ENCODE measurements around the gene RWDD3.

RWDD3 gene

GRCh38 chr1:95216292-95216990, 17.6 kb upstream of the RWDD3 start:
- no peak overlapping the region for H3K4me3 ChIP-seq (replicated peaks; ENCODE audit: low read depth, low read length)
- no peak for DNase-seq (ENCODE audit: extremely low read depth, low read depth)
- TF ChIP-seq, protein P1, sequence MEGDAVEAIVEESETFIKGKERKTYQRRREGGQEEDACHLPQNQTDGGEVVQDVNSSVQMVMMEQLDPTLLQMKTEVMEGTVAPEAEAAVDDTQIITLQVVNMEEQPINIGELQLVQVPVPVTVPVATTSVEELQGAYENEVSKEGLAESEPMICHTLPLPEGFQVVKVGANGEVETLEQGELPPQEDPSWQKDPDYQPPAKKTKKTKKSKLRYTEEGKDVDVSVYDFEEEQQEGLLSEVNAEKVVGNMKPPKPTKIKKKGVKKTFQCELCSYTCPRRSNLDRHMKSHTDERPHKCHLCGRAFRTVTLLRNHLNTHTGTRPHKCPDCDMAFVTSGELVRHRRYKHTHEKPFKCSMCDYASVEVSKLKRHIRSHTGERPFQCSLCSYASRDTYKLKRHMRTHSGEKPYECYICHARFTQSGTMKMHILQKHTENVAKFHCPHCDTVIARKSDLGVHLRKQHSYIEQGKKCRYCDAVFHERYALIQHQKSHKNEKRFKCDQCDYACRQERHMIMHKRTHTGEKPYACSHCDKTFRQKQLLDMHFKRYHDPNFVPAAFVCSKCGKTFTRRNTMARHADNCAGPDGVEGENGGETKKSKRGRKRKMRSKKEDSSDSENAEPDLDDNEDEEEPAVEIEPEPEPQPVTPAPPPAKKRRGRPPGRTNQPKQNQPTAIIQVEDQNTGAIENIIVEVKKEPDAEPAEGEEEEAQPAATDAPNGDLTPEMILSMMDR (IDR thresholded peaks at IDR 0.05; ENCODE audit: low read depth, low read length, missing control alignments) = no peak

DNA sequence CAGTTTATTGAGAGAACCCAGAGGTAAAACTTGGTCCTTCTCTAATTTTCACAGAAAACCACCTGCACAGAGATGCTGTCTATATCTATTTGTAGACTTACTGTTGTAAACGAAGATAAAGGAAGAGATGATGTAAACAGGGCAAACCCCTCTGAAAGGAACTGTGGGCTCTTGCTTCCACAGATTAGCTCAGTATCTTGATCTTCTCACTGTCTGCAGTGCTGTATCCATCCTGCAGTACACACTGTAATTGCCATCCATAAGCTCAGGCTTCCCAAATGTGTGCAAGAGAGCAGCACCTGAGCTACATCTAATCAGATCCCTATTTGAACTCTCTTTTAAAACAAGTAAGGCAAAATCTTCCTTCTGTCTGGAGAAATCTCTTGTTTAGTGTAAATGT, 16.6 kb upstream of the RWDD3 start:
- no peak overlapping the region for H3K4me3 ChIP-seq (replicated peaks; ENCODE audit: low read depth, low read length)
- no peak for DNase-seq (ENCODE audit: extremely low read depth, low read depth)
- TF ChIP-seq, protein P1 (IDR thresholded peaks at IDR 0.05; ENCODE audit: low read depth, low read length, missing control alignments) = no peak

DNA sequence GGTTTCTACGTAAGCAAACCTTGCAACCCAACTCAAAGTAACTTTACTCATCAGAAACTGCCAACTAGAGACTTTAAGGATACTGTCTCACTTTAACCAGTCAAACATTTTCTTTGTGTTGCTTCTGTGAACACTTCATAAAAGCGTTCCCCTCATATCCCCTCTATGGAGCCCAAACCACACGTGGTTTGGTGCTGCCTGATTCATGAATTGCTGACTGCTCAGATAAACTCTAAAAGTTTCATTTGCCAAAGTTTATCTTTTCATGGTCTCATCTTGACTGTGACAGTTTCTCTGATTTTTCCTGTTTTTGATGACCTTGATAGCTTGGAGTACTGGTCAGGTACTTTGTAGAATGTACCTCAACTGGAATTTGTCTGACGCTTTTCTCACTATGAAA, 14.6 kb upstream of the RWDD3 start:
- H3K4me3 ChIP-seq (replicated peaks; ENCODE audit: low read depth, low read length) = no peak overlapping the region
- TF ChIP-seq, protein P1 (IDR thresholded peaks at IDR 0.05; ENCODE audit: low read depth, low read length, missing control alignments) = no peak
- DNase-seq (ENCODE audit: extremely low read depth, low read depth) = no peak

DNA sequence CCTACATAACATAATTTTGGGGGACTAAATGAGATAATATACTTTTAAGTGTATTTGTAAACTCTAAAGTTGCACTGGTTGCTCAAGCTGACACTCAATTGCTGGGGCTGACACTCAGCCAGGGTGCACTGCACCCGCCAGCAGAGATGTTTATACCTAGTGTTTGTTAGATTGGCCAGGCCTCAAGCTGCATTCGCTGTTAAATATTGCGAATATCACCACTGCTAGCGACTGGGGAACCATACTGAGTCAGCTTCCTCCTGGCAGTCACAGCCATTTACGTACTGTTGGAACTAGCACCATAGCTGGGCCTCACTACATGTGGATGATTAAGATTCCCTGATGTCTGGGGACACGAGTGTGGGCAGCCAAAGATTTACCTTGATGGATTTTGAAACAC, 12.7 kb upstream of the RWDD3 start:
- TF ChIP-seq, protein P1 (IDR thresholded peaks at IDR 0.05; ENCODE audit: low read depth, low read length, missing control alignments) = no peak
- no peak for DNase-seq (ENCODE audit: extremely low read depth, low read depth)
- H3K4me3 ChIP-seq (replicated peaks; ENCODE audit: low read depth, low read length) = no peak overlapping the region

- DNase-seq (ENCODE audit: extremely low read depth, low read depth) = no peak
- no peak overlapping the region for H3K4me3 ChIP-seq (replicated peaks; ENCODE audit: low read depth, low read length)
- TF ChIP-seq, protein P1 (IDR thresholded peaks at IDR 0.05; ENCODE audit: low read depth, low read length, missing control alignments) = no peak
Measured at GRCh38 chr1:95222629-95223028, 11.4 kb upstream of the RWDD3 start.

GRCh38 chr1:95223110-95223509, 10.9 kb upstream of the RWDD3 start:
- H3K4me3 ChIP-seq (replicated peaks; ENCODE audit: low read depth, low read length) = no peak overlapping the region
- TF ChIP-seq, protein P1 (IDR thresholded peaks at IDR 0.05; ENCODE audit: low read depth, low read length, missing control alignments) = no peak
- no peak for DNase-seq (ENCODE audit: extremely low read depth, low read depth)
